AG04450 (cell line): Measurements from ENCODE around the gene STOML1. TPM values are rescaled to one million over a fixed set of nuclear protein-coding genes. Genes with fewer than 3 reads are reported as not detected.
A peak's percentile ranks its signal among the peaks of the same experiment; 100 is the strongest.

Source experiments
- CTCF ChIA-PET: fragments of 300-600, 350-600 bp; formaldehyde crosslinking; extraction: SDS; loops from one replicate; lab custom pipeline; 2022; ENCODE audit warnings: antibody characterized with exemption, inconsistent platforms; lab: Charles Lee
- POLR2A ChIA-PET: fragments of 350-600 bp; formaldehyde crosslinking; extraction: SDS; loops from one replicate; lab custom pipeline; 2021; ENCODE audit warnings: antibody characterized with exemption, inconsistent platforms; lab: Yijun Ruan, JAX
- DNase-seq: peaks from one replicate; pipeline ENCODE4 v3.0.0-alpha.2; 2011; ENCODE audit warnings: low read depth, low spot score
- H3K27ac ChIP-seq: one replicate; pipeline ENCODE4 v1.5.1; 2012; ENCODE audit warnings: low read depth, low read length, control low read depth
- H3K27me3 ChIP-seq: one replicate; pipeline ENCODE4 v1.6.0; 2012; ENCODE audit warnings: low read length; ENCODE audit not compliant: control insufficient read depth, insufficient read depth
- H3K4me3 ChIP-seq: 2 replicates; pipeline ENCODE4 v1.5.1; 2011; ENCODE audit warnings: mild to moderate bottlenecking, low read depth, low read length, control low read depth
- H3K9me3 ChIP-seq: 2 replicates; pipeline ENCODE4 v1.5.1; 2012; ENCODE audit warnings: low read length; ENCODE audit not compliant: control insufficient read depth, insufficient read depth
- polyA plus RNA-seq: library from polyadenylated mRNA; depleted of rRNA; stranded (reverse); fragments of >200 nt; gene quantifications from 2 replicates; pipeline ENCODE4 v1.2.3, GENCODE V29; 2011
- TF ChIP-seq, protein P1 (sequence below): IDR thresholded peaks from 2 replicates; pipeline ENCODE4 v1.5.1; 2011; ENCODE audit warnings: low read depth, low read length, control low read depth, inconsistent platforms

Gene STOML1
- polyA plus RNA-seq, 1 experiment: 7.3 TPM

DNA sequence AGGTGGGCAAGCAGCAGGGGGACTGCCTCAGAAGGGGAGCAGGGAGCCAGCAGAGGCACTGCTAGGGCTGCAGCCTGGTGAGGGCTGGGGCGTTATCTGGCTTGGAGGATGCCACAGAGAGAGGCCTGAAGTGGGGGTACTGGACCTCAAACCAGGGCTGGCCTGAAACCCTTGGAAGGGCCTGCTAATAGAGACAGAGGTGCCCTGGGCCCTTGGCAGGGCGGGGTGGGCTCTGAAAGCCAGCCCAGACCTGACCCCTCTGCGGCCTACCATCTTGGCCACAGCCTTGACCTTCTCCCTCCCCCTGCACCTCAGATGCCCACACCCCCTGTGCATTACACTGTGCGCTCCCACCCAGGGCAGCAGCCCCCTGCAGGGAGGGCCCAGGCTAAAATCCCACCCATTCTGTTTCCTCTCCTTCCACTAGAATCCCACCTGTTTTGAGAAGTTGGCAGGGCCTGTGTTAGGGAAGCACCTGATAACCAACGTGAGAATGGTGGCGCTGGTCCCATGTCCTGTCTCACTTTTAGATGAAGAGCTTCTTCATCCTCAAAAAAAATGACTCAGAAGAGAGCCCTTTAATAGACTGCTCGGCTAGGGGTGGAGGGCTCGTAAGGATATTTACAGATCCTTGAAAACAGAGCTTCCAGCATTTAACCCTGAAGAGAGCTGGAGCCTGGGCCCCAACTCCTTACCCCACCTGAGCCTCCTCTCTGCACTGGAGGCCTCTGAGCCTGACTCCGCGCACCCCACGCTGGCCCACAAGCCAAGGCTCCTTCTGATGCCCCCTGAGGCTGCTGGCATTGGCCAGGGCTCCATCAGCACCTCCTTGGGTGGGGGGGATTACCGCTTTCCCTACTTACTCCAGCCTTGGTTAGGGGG is 36.0 kb downstream of the STOML1 start:
- TF ChIP-seq, protein P1, sequence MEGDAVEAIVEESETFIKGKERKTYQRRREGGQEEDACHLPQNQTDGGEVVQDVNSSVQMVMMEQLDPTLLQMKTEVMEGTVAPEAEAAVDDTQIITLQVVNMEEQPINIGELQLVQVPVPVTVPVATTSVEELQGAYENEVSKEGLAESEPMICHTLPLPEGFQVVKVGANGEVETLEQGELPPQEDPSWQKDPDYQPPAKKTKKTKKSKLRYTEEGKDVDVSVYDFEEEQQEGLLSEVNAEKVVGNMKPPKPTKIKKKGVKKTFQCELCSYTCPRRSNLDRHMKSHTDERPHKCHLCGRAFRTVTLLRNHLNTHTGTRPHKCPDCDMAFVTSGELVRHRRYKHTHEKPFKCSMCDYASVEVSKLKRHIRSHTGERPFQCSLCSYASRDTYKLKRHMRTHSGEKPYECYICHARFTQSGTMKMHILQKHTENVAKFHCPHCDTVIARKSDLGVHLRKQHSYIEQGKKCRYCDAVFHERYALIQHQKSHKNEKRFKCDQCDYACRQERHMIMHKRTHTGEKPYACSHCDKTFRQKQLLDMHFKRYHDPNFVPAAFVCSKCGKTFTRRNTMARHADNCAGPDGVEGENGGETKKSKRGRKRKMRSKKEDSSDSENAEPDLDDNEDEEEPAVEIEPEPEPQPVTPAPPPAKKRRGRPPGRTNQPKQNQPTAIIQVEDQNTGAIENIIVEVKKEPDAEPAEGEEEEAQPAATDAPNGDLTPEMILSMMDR: no peak
- H3K4me3 ChIP-seq: no peak overlapping the region
- no peaks in the 10 kb centered on the region for H3K27me3 ChIP-seq
- H3K9me3 ChIP-seq: no peaks in the 10 kb centered on the region
- ChIA-PET POLR2A (interaction anchor here (0.8 kb wide), 1 partner anchor 30 kb away, joined by 3 read pairs; the partner anchor contains the start of gene LOXL1), CTCF (interaction anchor here (0.9 to 1.9 kb wide), 6 partner anchors 9 to 83 kb away, joined by 3 to 9 read pairs (median 4); partner anchors contain the start of gene TBC1D21)
- H3K27ac ChIP-seq: peak overlapping the region; percentile 47
- DNase-seq: no peak

DNA sequence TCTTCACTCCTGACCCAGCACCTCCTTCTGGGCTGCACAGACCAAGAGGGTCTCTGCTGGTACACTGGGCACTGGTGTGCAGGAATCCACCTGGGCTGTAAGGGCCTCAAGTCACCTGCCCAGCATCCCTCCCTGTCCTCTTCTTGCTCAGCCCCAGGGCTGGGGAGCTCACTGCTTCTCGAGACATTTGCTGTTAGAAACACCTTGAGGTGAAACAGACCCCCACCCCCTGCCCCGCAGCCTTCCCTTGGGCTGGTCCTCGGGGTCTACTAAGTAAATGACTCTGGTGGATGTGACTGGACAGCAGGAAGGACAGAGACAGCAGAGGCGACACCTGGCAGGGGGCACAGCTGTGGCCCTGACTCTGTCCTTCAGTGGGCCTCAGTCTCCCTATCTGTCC is 36.8 kb downstream of the STOML1 start:
- H3K9me3 ChIP-seq: no peaks in the 10 kb centered on the region
- ChIA-PET CTCF (interaction anchor here (0.7 to 0.9 kb wide), 2 partner anchors 15 to 58 kb away, joined by 3 to 4 read pairs; no protein-coding TSS in a partner anchor), POLR2A (interaction anchor here (0.7 kb wide), 1 partner anchor 1009 kb away, joined by 3 read pairs; no protein-coding TSS in a partner anchor)
- no peak overlapping the region for H3K4me3 ChIP-seq
- H3K27me3 ChIP-seq: no peaks in the 10 kb centered on the region
- peak overlapping the region; percentile 21 for H3K27ac ChIP-seq
- DNase-seq: no peak
- TF ChIP-seq, protein P1: no peak

DNA sequence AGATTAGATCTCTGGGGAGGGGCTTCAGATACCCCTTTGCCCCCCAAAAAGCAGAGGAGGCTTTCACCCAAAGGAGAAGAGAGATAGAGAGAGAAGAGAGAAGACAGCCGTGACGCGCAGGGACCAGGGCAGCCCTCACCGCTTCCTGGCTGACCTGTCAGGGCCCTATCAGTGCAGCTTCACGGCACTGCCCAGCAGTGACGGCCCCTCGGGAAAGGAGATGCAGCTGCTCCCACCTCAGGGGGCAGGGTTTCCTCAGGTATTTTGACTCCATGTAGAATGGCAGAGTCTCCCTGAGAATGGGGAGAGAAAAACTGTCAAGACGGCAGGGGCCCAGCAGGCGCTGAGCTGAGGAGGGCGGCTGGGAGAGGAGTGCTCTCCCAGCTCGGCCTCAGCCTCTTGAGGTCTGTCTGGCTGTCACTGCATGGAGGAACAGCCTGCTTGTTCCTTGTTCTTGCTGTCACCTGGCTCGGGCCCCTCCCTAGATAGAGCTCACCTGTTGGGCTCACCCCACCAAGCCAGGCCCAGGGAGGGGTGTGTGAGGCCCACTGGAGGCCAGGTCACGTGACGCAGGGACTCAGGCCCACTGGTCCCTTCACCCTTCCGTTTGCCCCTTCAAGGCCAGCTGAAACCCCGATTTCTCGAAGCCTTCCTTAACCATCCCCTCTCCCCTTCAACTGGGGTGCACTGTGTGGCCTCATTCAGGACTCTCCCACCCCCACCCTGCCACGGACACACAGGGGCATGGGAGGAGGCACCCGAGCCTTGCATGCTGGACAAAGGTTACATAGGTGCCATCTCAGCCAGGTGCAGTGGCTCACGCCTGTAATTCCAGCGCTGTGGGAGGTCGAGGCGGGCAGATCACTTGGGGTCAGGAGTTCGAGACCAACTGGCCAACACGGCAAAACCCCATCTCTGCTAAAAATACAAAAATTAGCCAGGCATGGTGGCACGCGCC is 37.6 kb downstream of the STOML1 start:
- ChIA-PET POLR2A (interaction anchor here (0.7 kb wide), 1 partner anchor 1010 kb away, joined by 3 read pairs; no protein-coding TSS in a partner anchor), CTCF (interaction anchor here (0.7 to 2.0 kb wide), 5 partner anchors 10 to 81 kb away, joined by 3 to 9 read pairs (median 5); partner anchors contain the start of gene TBC1D21)
- Histone ChIP-seq H3K27me3 (no peaks in the 10 kb centered on the region), H3K27ac (no peak overlapping the region), H3K9me3 (no peaks in the 10 kb centered on the region), H3K4me3 (no peak overlapping the region)
- DNase-seq: no peak
- TF ChIP-seq, protein P1: no peak

DNA sequence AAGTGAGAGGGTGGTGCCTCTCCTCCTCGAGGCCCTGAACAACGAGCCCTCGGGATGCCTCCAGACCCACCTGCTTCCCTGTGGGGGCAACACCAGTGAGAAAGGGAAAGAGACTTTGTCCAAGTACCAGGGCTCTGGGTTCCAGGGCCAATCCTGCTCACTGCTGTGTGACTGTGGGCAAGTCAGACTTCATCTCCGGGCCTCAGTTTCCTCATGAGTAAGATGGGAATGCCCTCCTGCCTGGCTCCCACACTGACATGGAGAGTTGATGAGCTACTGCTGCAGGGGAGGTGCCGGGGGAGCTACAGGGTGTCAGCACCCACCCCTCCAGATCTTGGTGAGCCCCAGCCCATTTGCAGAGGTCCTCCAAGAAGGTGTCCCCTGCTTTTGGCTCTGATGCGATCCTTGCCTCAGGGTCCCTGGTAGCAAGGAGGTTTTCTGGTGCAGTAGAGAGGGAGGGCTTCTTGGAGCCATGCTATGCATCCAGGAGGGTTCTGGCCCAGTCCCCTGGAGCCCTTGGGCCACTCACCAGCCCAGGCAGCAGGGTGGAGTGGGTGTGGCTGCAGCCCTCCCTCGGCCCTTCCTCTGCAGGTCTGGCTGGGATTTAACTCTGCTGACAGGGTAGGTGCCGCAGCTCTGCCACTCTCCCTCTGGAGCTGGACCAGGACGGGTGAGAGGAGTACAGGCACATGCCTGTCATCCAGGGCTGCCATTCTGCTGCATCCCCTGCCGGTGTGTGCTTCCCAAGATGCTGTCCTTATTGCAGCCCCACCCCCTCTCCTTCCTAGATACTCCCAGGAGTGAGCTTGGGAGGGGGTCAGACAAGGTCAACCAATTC is 39.0 kb downstream of the STOML1 start:
- Histone ChIP-seq H3K4me3 (no peak overlapping the region), H3K27me3 (no peaks in the 10 kb centered on the region), H3K9me3 (no peaks in the 10 kb centered on the region), H3K27ac (no peak overlapping the region)
- TF ChIP-seq, protein P1: no peak
- CTCF ChIA-PET: interaction anchor here (1.0 to 2.0 kb wide), 3 partner anchors 11 to 79 kb away, joined by 5 to 9 read pairs (median 6); partner anchors contain the start of gene TBC1D21
- DNase-seq: no peak
- POLR2A ChIA-PET: no interaction called here
